MM.1S (cell line): ENCODE data around the gene UPP2.

Experiments used
- DNase-seq: peaks from one replicate; pipeline ENCODE4 v3.0.0-alpha.2; 2015
- H2AFZ ChIP-seq: fragments of 300-600 bp; sonication (generic); 2 replicates; pipeline ENCODE4 v1.6.0; 2016; ENCODE audit warnings: antibody characterized with exemption, low read length
- H3F3A ChIP-seq: fragments of 300-600 bp; sonication (generic); 2 replicates; pipeline ENCODE4 v1.6.1; 2016; ENCODE audit warnings: mild to moderate bottlenecking, antibody characterized with exemption, low read length, moderate library complexity, mixed read lengths; ENCODE audit not compliant: insufficient read depth
- H3K27ac ChIP-seq: fragments of 300-600 bp; sonication (generic); 2 replicates; pipeline ENCODE4 v1.5.1; 2016; ENCODE audit warnings: mild to moderate bottlenecking, low read length
- H3K27me3 ChIP-seq: fragments of 300-600 bp; sonication (generic); replicated peaks from 2 replicates; pipeline ENCODE4 v1.6.0; 2016; ENCODE audit warnings: low read length; ENCODE audit not compliant: insufficient read depth
- H3K36me3 ChIP-seq: fragments of 300-600 bp; sonication (generic); replicated peaks from 2 replicates; pipeline ENCODE4 v1.6.1; 2016; ENCODE audit warnings: mild to moderate bottlenecking, low read length, mixed read lengths; ENCODE audit not compliant: insufficient read depth
- H3K4me1 ChIP-seq: fragments of 300-600 bp; sonication (generic); 2 replicates; pipeline ENCODE4 v1.6.1; 2016; ENCODE audit warnings: low read length, mixed read lengths
- H3K4me2 ChIP-seq: fragments of 300-600 bp; sonication (generic); 2 replicates; pipeline ENCODE4 v1.6.0; 2016; ENCODE audit warnings: low read depth, low read length
- H3K4me3 ChIP-seq: fragments of 300-600 bp; sonication (generic); 2 replicates; pipeline ENCODE4 v1.5.1; 2016; ENCODE audit warnings: low read length, mixed read lengths
- H3K79me2 ChIP-seq: fragments of 300-600 bp; sonication (generic); 2 replicates; pipeline ENCODE4 v1.6.1; 2016; ENCODE audit warnings: mixed run types, low read length, mixed read lengths
- H3K9ac ChIP-seq: fragments of 300-600 bp; sonication (generic); 2 replicates; pipeline ENCODE4 v1.6.1; 2016; ENCODE audit warnings: low read length, mixed read lengths
- H3K9me2 ChIP-seq: fragments of 300-600 bp; sonication (generic); replicated peaks from 2 replicates; pipeline ENCODE4 v1.6.1; 2016; ENCODE audit warnings: mild to moderate bottlenecking, low read length, mixed read lengths; ENCODE audit not compliant: insufficient read depth
- H3K9me3 ChIP-seq: fragments of 300-600 bp; sonication (generic); replicated peaks from 2 replicates; pipeline ENCODE4 v1.6.1; 2016; ENCODE audit warnings: mild to moderate bottlenecking, low read length, mixed read lengths; ENCODE audit not compliant: insufficient read depth
- H4K20me1 ChIP-seq: fragments of 300-600 bp; sonication (generic); 2 replicates; pipeline ENCODE4 v1.6.1; 2016; ENCODE audit warnings: mild to moderate bottlenecking, low read length, moderate library complexity, mixed read lengths; ENCODE audit not compliant: insufficient read depth
- EZH2 ChIP-seq: fragments of 300-600 bp; sonication (generic); optimal IDR thresholded peaks from 2 replicates; pipeline ENCODE3; 2017; ENCODE audit warnings: low read depth, mild to moderate bottlenecking, antibody characterized with exemption, low read length, mixed read lengths
- EZH2phosphoT487 ChIP-seq: fragments of 300-600 bp; sonication (generic); IDR thresholded peaks from 2 replicates; pipeline ENCODE4 v1.6.1; 2018; ENCODE audit warnings: antibody characterized with exemption, low read length
- TF ChIP-seq, protein P1 (sequence below): fragments of 300-600 bp; sonication (generic); IDR thresholded peaks from 2 replicates; pipeline ENCODE4 v1.5.1; 2016; ENCODE audit warnings: antibody characterized with exemption, low read length, mixed read lengths

UPP2 gene

DNA sequence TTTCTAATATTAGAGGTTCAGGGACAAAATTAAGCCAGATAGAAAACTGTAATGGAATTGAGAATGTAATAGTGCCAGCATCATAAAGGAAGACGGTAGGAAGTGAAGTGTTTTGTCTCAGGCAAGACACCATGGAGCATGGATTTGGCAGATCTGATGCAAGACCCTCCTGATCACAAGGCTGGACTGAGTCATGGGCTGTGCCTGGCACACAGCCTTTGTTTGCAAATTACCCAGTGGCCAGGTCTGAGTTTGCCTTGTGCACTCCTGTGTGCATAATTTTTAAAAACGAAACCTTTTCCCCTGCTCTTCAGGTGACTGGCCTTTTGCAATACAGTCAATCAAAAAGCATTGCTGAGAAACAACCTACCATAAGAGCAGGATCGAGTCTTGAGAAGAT is 2.0 kb upstream of the UPP2 start:
- H3K36me3 ChIP-seq = no peaks in the 10 kb centered on the region
- no peak overlapping the region for H3K9ac ChIP-seq
- no peaks in the 10 kb centered on the region for H3K9me3 ChIP-seq
- no peak overlapping the region for H3K4me2 ChIP-seq
- DNase-seq = no peak
- no peaks in the 10 kb centered on the region for H3K4me1 ChIP-seq
- no peak for TF ChIP-seq EZH2phosphoT487
- H3K9me2 ChIP-seq = no peaks in the 10 kb centered on the region
- H3F3A ChIP-seq = no peaks in the 10 kb centered on the region
- no peaks in the 10 kb centered on the region for H3K27me3 ChIP-seq
- no peak overlapping the region for H3K4me3 ChIP-seq
- H3K79me2 ChIP-seq = no peaks in the 10 kb centered on the region
- H3K27ac ChIP-seq = no peak overlapping the region
- H4K20me1 ChIP-seq = no peaks in the 10 kb centered on the region
- no peak overlapping the region for H2AFZ ChIP-seq

DNA sequence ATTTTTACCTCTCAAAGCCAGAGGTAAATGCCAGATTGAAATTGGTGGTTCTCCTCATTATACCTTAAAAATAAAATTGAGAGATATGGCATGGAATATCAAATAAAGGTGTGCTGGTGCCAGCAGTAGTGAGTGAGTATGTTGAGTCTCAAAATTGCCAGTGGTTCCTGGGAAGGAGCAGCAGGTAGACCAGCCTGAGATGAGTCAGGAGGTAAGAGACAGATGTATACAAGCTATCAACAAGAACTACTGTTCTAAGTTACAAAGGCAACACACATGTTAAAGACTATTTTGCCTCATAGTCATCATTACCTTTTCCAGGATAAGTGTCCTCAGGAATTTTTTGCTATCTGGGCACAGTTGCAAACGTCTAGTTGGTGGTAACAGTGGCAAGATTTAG is 1.3 kb upstream of the UPP2 start:
- Histone ChIP-seq H3K9me2 (no peaks in the 10 kb centered on the region), H4K20me1 (no peaks in the 10 kb centered on the region), H3K4me3 (no peak overlapping the region)

DNA sequence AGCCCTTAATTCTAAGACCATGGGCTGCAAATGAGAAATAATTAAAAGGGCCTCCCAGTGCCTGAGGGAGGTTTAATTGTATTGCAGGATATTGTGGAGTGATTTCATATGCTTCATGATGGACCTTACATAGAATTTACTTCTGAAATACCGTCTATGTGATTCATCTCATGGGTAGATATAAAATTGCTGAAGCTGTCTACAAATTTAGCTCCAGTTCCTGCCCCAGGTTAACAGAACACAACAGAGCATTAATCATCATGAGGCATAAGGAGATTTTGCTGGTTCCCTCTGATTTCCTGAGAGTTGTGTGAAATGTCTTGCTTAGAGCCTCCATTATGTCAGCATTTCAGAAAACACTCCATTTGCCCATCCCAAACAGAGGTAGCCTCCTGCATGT is 770 bp downstream of the UPP2 start:
- H3K4me2 ChIP-seq = no peak overlapping the region
- TF ChIP-seq EZH2phosphoT487 = no peak
- TF ChIP-seq, protein P1, sequence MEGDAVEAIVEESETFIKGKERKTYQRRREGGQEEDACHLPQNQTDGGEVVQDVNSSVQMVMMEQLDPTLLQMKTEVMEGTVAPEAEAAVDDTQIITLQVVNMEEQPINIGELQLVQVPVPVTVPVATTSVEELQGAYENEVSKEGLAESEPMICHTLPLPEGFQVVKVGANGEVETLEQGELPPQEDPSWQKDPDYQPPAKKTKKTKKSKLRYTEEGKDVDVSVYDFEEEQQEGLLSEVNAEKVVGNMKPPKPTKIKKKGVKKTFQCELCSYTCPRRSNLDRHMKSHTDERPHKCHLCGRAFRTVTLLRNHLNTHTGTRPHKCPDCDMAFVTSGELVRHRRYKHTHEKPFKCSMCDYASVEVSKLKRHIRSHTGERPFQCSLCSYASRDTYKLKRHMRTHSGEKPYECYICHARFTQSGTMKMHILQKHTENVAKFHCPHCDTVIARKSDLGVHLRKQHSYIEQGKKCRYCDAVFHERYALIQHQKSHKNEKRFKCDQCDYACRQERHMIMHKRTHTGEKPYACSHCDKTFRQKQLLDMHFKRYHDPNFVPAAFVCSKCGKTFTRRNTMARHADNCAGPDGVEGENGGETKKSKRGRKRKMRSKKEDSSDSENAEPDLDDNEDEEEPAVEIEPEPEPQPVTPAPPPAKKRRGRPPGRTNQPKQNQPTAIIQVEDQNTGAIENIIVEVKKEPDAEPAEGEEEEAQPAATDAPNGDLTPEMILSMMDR = no peak
- no peak for TF ChIP-seq EZH2
- no peaks in the 10 kb centered on the region for H3K27me3 ChIP-seq
- H3K9me2 ChIP-seq = no peaks in the 10 kb centered on the region
- H3K4me1 ChIP-seq = no peaks in the 10 kb centered on the region
- H4K20me1 ChIP-seq = no peaks in the 10 kb centered on the region
- H3K36me3 ChIP-seq = no peaks in the 10 kb centered on the region
- no peak overlapping the region for H3K9ac ChIP-seq
- no peak for DNase-seq
- H3K79me2 ChIP-seq = no peaks in the 10 kb centered on the region
- no peak overlapping the region for H2AFZ ChIP-seq
- no peak overlapping the region for H3K4me3 ChIP-seq
- H3K9me3 ChIP-seq = no peaks in the 10 kb centered on the region
- H3K27ac ChIP-seq = no peak overlapping the region
- no peaks in the 10 kb centered on the region for H3F3A ChIP-seq

More for the DNA sequence above, 1.3 kb upstream of the UPP2 start:
- Histone ChIP-seq H3K27ac (no peak overlapping the region), H3K36me3 (no peaks in the 10 kb centered on the region), H2AFZ (no peak overlapping the region), H3K79me2 (no peaks in the 10 kb centered on the region), H3K27me3 (no peaks in the 10 kb centered on the region), H3K9me3 (no peaks in the 10 kb centered on the region), H3K4me2 (no peak overlapping the region), H3K4me1 (no peaks in the 10 kb centered on the region), H3F3A (no peaks in the 10 kb centered on the region), H3K9ac (no peak overlapping the region)
- DNase-seq = no peak
- no peak for TF ChIP-seq EZH2
- TF ChIP-seq EZH2phosphoT487 = no peak
- TF ChIP-seq, protein P1 = no peak

DNA sequence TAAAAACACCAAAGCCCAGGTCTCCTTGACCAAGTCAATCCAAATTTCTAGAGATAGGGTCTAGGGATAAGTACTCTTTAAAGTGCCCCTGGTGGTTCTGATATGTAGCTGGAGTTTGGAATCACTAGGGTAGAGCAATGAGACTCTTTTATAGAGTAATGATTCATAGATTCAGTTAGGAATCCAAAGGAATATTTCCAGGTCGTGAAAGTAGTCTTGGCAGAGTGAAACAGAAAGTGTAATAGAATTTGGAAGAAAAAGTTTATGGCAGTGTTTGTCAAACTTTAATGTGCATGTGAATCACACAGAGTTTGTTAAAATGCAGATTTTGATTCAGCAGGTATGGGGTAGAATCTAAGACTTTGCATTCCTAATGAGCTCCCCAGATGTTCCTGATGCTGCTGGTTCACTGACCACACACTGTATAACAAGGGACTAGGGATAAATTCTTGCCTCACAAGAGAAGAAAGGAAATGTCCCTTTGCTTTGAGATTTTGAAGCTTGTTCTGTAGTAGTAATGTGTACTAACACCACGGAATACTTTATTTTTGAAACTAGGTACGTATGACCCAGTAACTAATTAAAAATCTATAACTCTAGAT is 1.8 kb downstream of the UPP2 start:
- Histone ChIP-seq H3K36me3 (no peaks in the 10 kb centered on the region), H3K4me3 (no peak overlapping the region), H3K9ac (no peak overlapping the region), H3K4me1 (no peaks in the 10 kb centered on the region), H3K9me3 (no peaks in the 10 kb centered on the region), H3K27me3 (no peaks in the 10 kb centered on the region), H3K9me2 (no peaks in the 10 kb centered on the region), H3K79me2 (no peaks in the 10 kb centered on the region), H4K20me1 (no peaks in the 10 kb centered on the region), H3K4me2 (no peak overlapping the region), H3F3A (no peaks in the 10 kb centered on the region), H3K27ac (no peak overlapping the region), H2AFZ (no peak overlapping the region)
- TF ChIP-seq EZH2phosphoT487 (no peak), EZH2 (no peak)
- TF ChIP-seq, protein P1 = no peak
- DNase-seq = no peak
